Neutrophil (primary cell): ENCODE measurements around the gene PHB1.
"Not testable (repeated sequence)": the region's sequence is repeated elsewhere in the genome, so short reads cannot be mapped to it uniquely, and the experiment has no call there.

ENCODE experiments used
- H3K27ac ChIP-seq: fragments of 200-600 bp; sonication (generic); 2 replicates; pipeline ENCODE4 v1.5.1; 2016; ENCODE audit warnings: mild to moderate bottlenecking, moderate library complexity
- H3K27me3 ChIP-seq: fragments of 200-600 bp; sonication (generic); 2 replicates; pipeline ENCODE4 v1.6.0; 2016; ENCODE audit warnings: mild to moderate bottlenecking
- H3K36me3 ChIP-seq: fragments of 200-600 bp; sonication (generic); 2 replicates; pipeline ENCODE4 v1.5.1; 2017
- H3K4me1 ChIP-seq, 2 experiments: fragments of 200-600 bp in 1 of 2; sonication (generic) in 1 of 2; 1 replicate in 1 of 2; 2 replicates in 1 of 2; pipeline versions ENCODE4 v1.5.1 to v1.6.1; 2013 to 2016; ENCODE audit warnings: low read depth in 1 of 2, low read length in 1 of 2, mild to moderate bottlenecking in 1 of 2, moderate library complexity in 1 of 2; ENCODE audit not compliant: control insufficient read depth in 1 of 2, insufficient read depth in 1 of 2
- H3K4me3 ChIP-seq, 2 experiments: fragments of 200-600 bp in 1 of 2; sonication (generic) in 1 of 2; 1 replicate in 1 of 2; 2 replicates in 1 of 2; pipeline ENCODE4 v1.5.1; 2013 to 2016; ENCODE audit warnings: low read depth in 1 of 2, low read length in 1 of 2, mild to moderate bottlenecking in 1 of 2, moderate library complexity in 1 of 2
- H3K9me3 ChIP-seq: fragments of 200-600 bp; sonication (generic); 2 replicates; pipeline ENCODE4 v1.5.1; 2016
- CTCF ChIP-seq: fragments of 200-600 bp; sonication (generic); IDR thresholded peaks from 2 replicates; pipeline ENCODE4 v1.5.1; 2016; ENCODE audit warnings: antibody characterized with exemption

Gene PHB1

GRCh38 chr17:49435671-49436029, 21.0 kb upstream of the PHB1 start:
- Histone ChIP-seq H3K36me3 (no peaks in the 10 kb centered on the region), H3K4me1 (no peaks in the 10 kb centered on the region), H3K27me3 (peaks cover 66% of the 10 kb centered on the region), H3K4me3 (no peak overlapping the region), H3K27ac (no peak overlapping the region), H3K9me3 (no peaks in the 10 kb centered on the region)
- no peak for TF ChIP-seq CTCF

GRCh38 chr17:49434821-49435670, 20.4 kb upstream of the PHB1 start:
- Histone ChIP-seq H3K27me3 (peaks cover 60% of the 10 kb centered on the region), H3K9me3 (no peaks in the 10 kb centered on the region), H3K4me3 (no peak overlapping the region), H3K27ac (no peak overlapping the region), H3K4me1 (no peaks in the 10 kb centered on the region), H3K36me3 (no peaks in the 10 kb centered on the region)
- TF ChIP-seq CTCF, result no peak

GRCh38 chr17:49433000-49433694, 18.5 kb upstream of the PHB1 start:
- no peaks in the 10 kb centered on the region for H3K9me3 ChIP-seq
- no peak for TF ChIP-seq CTCF
- no peak overlapping the region for H3K27ac ChIP-seq
- H3K36me3 ChIP-seq, result no peaks in the 10 kb centered on the region
- no peaks in the 10 kb centered on the region for H3K4me1 ChIP-seq
- H3K27me3 ChIP-seq, result peaks cover 56% of the 10 kb centered on the region
- no peak overlapping the region for H3K4me3 ChIP-seq

- no peak overlapping the region for H3K4me3 ChIP-seq
- H3K9me3 ChIP-seq, result no peaks in the 10 kb centered on the region
- no peaks in the 10 kb centered on the region for H3K4me1 ChIP-seq
- peaks cover 54% of the 10 kb centered on the region for H3K27me3 ChIP-seq
- H3K36me3 ChIP-seq, result no peaks in the 10 kb centered on the region
- TF ChIP-seq CTCF, result no peak
- no peak overlapping the region for H3K27ac ChIP-seq
Measured at GRCh38 chr17:49431743-49432142, 17.1 kb upstream of the PHB1 start.

- no peak for TF ChIP-seq CTCF
- Histone ChIP-seq H3K4me3 (no peak overlapping the region), H3K9me3 (no peaks in the 10 kb centered on the region)
Measured at GRCh38 chr17:49425004-49425286, 10.3 kb upstream of the PHB1 start.

GRCh38 chr17:49424276-49425003, 9.8 kb upstream of the PHB1 start:
- not testable (repeated sequence) for H3K4me1 ChIP-seq, H3K9me3 ChIP-seq, H3K36me3 ChIP-seq, H3K27ac ChIP-seq, H3K4me3 ChIP-seq
- H3K27me3 ChIP-seq, result peaks cover 47% of the 10 kb centered on the region

More at GRCh38 chr17:49425004-49425286, 10.3 kb upstream of the PHB1 start:
- Histone ChIP-seq H3K4me1 (no peaks in the 10 kb centered on the region), H3K27ac (no peak overlapping the region), H3K36me3 (no peaks in the 10 kb centered on the region), H3K27me3 (peaks cover 52% of the 10 kb centered on the region)
